BJ (cell line): ENCODE data around the gene BCAT1. TPM values are rescaled to one million over a fixed set of nuclear protein-coding genes. Genes with fewer than 3 reads are reported as not detected.

Source experiments
- CTCF ChIA-PET: fragments of 350-600 bp; formaldehyde crosslinking; extraction: SDS; loops from one replicate; lab custom pipeline; 2021; ENCODE audit warnings: antibody characterized with exemption, inconsistent platforms; lab: Yijun Ruan, JAX
- POLR2A ChIA-PET: fragments of 300-600 bp; sonication (Branson Sonifier 250); formaldehyde crosslinking; extraction: SDS; loops from one replicate; lab custom pipeline; 2021; ENCODE audit warnings: antibody characterized with exemption; lab: Charles Lee
- DNase-seq: peaks from one replicate; pipeline ENCODE4 v3.0.0-alpha.2; 2011; ENCODE audit warnings: low read depth
- H3K27me3 ChIP-seq: 2 replicates; pipeline ENCODE4 v1.6.0; 2011; ENCODE audit warnings: low read length; ENCODE audit not compliant: control insufficient read depth, insufficient read depth
- H3K36me3 ChIP-seq: 2 replicates; pipeline ENCODE4 v1.5.1; 2011; ENCODE audit warnings: low read length; ENCODE audit not compliant: control insufficient read depth, insufficient read depth
- H3K4me3 ChIP-seq: 2 replicates; pipeline ENCODE4 v1.5.1; 2011; ENCODE audit warnings: low read depth, mild to moderate bottlenecking, control low read depth, low read length
- polyA plus RNA-seq: library from polyadenylated mRNA; depleted of rRNA; stranded (reverse); fragments of >200 nt; gene quantifications from 2 replicates; pipeline ENCODE4 v1.2.3, GENCODE V29; 2011
- TF ChIP-seq, protein P1 (sequence below): IDR thresholded peaks from 2 replicates; pipeline ENCODE4 v1.5.1; 2011; ENCODE audit warnings: low read depth, mild to moderate bottlenecking, control low read depth, inconsistent platforms, low read length, moderate library complexity; ENCODE audit not compliant: insufficient read depth

Gene BCAT1
- polyA plus RNA-seq, 1 experiment, result 13.2 TPM

DNA sequence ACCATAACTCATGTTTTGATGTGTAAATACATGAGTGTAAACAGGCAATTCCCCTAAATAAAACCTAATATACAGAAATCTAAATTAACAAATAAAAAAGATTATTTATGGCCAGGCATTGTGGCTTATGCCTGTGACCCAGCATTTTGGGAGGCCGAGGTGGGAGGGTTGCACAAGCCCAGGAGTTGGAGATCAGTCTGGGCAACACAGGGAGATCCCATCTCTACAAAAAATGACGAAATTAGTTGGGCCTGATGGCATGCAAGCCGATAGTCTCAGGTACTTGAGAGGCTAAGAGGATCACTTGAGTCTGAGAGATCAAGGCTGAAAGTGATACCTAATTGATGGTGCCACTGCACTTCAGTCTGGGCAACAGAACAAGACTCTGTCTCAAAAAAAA is 48.7 kb downstream of the BCAT1 start:
- ChIA-PET CTCF (interaction anchor here (1.1 kb wide), 1 partner anchor 62 kb away, joined by 3 read pairs; no protein-coding TSS in a partner anchor), POLR2A (no interaction called here)
- H3K27me3 ChIP-seq, result no peaks in the 10 kb centered on the region
- H3K36me3 ChIP-seq, result no peaks in the 10 kb centered on the region
- DNase-seq, result no peak
- H3K4me3 ChIP-seq, result no peak overlapping the region
- TF ChIP-seq, protein P1, sequence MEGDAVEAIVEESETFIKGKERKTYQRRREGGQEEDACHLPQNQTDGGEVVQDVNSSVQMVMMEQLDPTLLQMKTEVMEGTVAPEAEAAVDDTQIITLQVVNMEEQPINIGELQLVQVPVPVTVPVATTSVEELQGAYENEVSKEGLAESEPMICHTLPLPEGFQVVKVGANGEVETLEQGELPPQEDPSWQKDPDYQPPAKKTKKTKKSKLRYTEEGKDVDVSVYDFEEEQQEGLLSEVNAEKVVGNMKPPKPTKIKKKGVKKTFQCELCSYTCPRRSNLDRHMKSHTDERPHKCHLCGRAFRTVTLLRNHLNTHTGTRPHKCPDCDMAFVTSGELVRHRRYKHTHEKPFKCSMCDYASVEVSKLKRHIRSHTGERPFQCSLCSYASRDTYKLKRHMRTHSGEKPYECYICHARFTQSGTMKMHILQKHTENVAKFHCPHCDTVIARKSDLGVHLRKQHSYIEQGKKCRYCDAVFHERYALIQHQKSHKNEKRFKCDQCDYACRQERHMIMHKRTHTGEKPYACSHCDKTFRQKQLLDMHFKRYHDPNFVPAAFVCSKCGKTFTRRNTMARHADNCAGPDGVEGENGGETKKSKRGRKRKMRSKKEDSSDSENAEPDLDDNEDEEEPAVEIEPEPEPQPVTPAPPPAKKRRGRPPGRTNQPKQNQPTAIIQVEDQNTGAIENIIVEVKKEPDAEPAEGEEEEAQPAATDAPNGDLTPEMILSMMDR, result no peak

DNA sequence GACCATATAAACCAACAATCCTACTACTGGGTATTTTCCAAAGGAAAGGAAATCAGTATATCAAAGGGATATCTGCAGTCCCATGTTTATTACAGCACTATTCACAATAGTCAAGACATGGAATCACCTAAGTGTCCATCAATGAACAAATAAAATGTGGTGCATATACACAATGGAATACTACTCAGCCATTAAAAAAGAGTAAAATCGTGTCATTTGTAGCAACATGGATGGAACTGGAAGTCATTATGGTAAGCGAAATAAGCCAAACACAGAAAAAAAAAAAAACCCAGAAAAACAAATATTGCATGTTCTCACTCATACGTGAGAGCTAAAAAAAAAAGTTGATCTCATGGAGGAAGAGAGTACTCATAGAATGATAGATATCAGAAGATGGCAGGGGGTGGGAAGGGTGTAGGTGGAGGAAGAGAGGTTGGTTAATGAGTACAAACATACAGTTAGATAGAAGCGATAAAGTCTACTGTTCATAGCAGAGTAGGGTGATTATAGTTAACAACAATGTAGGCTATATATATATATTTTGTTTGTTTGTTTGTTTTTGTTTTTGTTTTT is 49.3 kb downstream of the BCAT1 start:
- no peaks in the 10 kb centered on the region for H3K27me3 ChIP-seq
- TF ChIP-seq, protein P1, result no peak
- no peak for DNase-seq
- CTCF ChIA-PET, result no interaction called here
- POLR2A ChIA-PET, result no interaction called here
- no peaks in the 10 kb centered on the region for H3K36me3 ChIP-seq
- no peak overlapping the region for H3K4me3 ChIP-seq

DNA sequence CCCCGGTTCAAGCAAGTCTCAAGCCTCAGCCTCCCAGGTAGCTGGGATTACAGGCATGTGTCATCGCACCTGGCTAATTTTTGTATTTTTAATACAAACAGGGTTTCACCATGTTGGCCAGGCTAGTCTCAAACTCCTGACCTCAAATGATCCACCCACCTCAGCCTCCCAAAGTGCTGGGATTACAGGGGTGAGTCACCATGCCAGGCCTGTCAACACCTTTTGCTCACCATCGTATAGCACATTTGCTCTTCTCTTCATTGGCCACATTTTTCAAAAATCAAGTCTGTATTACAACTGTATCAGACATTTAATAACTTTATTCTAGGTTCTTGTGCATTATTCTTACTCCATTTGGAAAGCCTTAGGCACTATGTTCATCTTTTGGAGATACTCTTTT is 50.3 kb downstream of the BCAT1 start:
- no peak overlapping the region for H3K4me3 ChIP-seq
- CTCF ChIA-PET, result interaction anchor here (0.6 kb wide), 1 partner anchor 32 kb away, joined by 3 read pairs; no protein-coding TSS in a partner anchor
- H3K36me3 ChIP-seq, result no peaks in the 10 kb centered on the region
- TF ChIP-seq, protein P1, result no peak
- POLR2A ChIA-PET, result no interaction called here
- no peak for DNase-seq
- no peaks in the 10 kb centered on the region for H3K27me3 ChIP-seq

DNA sequence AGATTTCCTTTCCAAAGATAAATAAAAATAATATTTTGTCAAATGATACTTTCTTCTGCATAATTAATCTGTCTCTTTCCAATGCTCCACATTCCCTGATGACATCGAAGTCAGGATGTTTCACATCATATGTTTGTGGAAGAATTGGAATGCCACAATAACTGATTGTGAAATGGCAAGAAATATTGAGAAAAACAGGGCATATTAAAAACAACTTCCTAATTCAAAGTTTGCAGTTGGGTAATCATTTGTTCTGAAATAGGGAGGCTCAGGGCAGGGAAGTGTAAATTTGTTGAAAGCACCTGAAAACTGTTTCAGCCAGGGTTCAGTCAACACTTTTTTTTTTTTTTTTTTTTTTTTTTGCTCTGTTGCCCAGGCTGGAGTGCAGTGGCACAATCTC is 50.7 kb downstream of the BCAT1 start:
- no peak for DNase-seq
- TF ChIP-seq, protein P1, result no peak
- Histone ChIP-seq H3K36me3 (no peaks in the 10 kb centered on the region), H3K4me3 (no peak overlapping the region), H3K27me3 (no peaks in the 10 kb centered on the region)
- POLR2A ChIA-PET, result no interaction called here
- CTCF ChIA-PET, result interaction anchor here (0.6 kb wide), 1 partner anchor 33 kb away, joined by 3 read pairs; no protein-coding TSS in a partner anchor

DNA sequence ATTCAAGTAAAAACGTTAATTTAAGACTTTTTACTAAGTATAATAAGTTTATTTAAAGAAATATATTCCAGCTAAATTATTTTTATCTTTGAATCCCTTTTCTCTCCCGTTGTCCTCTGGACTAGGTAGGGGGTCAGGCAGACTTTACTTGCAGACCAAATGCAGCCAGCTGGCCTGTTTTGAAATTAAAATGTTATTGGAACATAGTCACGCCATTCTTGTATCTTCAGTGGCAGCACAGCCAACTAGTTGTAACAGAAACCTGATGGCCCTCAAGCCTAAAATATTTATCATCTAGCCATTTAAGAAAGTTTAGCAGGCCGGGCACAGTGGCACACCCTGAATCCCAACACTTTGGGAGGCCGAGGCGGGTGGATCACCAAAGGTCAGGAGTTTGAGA is 52.7 kb downstream of the BCAT1 start:
- Histone ChIP-seq H3K36me3 (no peaks in the 10 kb centered on the region; the same call in 1 of the 2 replicates), H3K4me3 (no peak overlapping the region), H3K27me3 (no peaks in the 10 kb centered on the region)
- ChIA-PET POLR2A (no interaction called here), CTCF (interaction anchor here (1.4 kb wide), 1 partner anchor 24 kb away, joined by 3 read pairs; no protein-coding TSS in a partner anchor)
- DNase-seq, result no peak
- TF ChIP-seq, protein P1, result no peak
